ENCODE data around the gene GPATCH2.

GRCh38 chr1:217388522-217389065 is 242.3 kb downstream of the GPATCH2 start:
- no peak for TF ChIP-seq EZH2 (IDR thresholded peaks at IDR 0.05; ENCODE audit: low read length, missing control alignments)
- no peak for TF ChIP-seq CTCF (conservative IDR thresholded peaks at IDR 0.05 in 1 of 2, IDR thresholded peaks at IDR 0.05 in 1 of 2; ENCODE audit: low read depth in 1 of 2, low read length in 2 of 2)

All from fibroblast of lung (primary cell).